T-helper 1 cell (primary cell): ENCODE results near the gene DMRTA2.
A peak's percentile ranks its signal among the peaks of the same experiment; 100 is the strongest.

Experiments
- DNase-seq, 5 donors: peaks; one replicate each; pipeline ENCODE4 v3.0.0-alpha.2; 2012 to 2020

Gene DMRTA2

GRCh38 chr1:50373532-50373931, 49.7 kb downstream of the DMRTA2 start:
- no peak for DNase-seq

DNA sequence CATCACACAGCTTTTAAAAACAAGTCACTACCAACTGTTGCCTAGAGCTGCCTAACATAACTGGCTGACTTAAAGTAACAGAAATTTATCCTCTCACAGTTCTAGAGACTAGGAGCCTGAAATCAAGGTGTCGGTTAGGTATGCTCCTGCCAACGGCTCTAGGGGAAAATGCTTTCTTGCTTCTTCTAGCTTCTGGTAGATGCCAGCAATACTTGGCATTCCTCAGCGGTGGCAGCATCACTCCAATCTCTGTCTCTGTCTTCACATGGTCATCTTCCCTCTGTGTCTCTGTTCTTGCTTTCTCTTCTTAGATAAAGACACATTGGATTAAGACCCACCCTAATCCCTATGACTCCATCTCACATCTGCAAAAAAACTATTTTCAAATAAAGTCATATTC, 51.5 kb downstream of the DMRTA2 start:
- DNase-seq: no peak

DNA sequence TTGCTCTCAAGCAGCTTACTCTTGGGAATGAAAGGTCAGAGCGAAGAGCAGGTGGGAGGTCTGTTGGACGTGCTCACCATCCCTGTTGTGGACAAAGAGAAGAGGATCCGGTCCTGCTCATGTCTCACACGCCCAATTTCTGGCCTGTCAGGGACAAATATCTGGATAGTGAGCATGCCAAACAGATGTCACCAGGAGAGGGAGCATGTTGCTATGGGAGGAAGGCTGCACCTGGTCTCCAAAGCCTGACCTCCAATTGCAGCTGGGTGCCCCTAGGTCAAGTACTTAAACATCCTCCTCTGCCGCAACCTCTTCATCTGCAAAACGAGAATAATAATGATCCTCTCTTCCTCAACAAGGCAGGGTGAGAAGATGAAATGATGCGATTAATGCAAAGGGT, 53.4 kb downstream of the DMRTA2 start:
- DNase-seq: no peak

GRCh38 chr1:50369008-50369634, 54.1 kb downstream of the DMRTA2 start:
- no peak for DNase-seq

GRCh38 chr1:50368179-50369007, 54.9 kb downstream of the DMRTA2 start:
- peak in 2 of 5 donors; percentile 4 to 5 for DNase-seq
